Trophoblast cell (in vitro differentiated cells and primary cell): ENCODE results near the gene SUN2.

ENCODE experiments used
- DNase-seq, 2 donors: peaks; one replicate each; pipeline ENCODE4 v3.0.0-alpha.2; 2016
- H2AFZ ChIP-seq: 2 replicates; pipeline ENCODE4 v1.6.1; 2013; ENCODE audit warnings: low read length, moderate library complexity, mild to moderate bottlenecking; ENCODE audit not compliant: insufficient read depth, poor library complexity
- H2AK5ac ChIP-seq: 2 replicates; pipeline ENCODE4 v1.6.1; 2013; ENCODE audit warnings: mild to moderate bottlenecking, low read length
- H2BK120ac ChIP-seq: 2 replicates; pipeline ENCODE4 v1.6.1; 2013; ENCODE audit warnings: low read length, mild to moderate bottlenecking, moderate library complexity; ENCODE audit not compliant: insufficient read depth, poor library complexity
- H2BK12ac ChIP-seq: 2 replicates; pipeline ENCODE4 v1.6.1; 2013; ENCODE audit warnings: mild to moderate bottlenecking, low read length, moderate library complexity
- H2BK5ac ChIP-seq: 2 replicates; pipeline ENCODE4 v1.6.1; 2013; ENCODE audit warnings: low read length, low read depth, moderate library complexity, mild to moderate bottlenecking; ENCODE audit not compliant: poor library complexity
- H3K14ac ChIP-seq: 2 replicates; pipeline ENCODE4 v1.6.1; 2013; ENCODE audit warnings: mild to moderate bottlenecking, low read length
- H3K18ac ChIP-seq: 2 replicates; pipeline ENCODE4 v1.6.1; 2013; ENCODE audit warnings: mild to moderate bottlenecking, low read length
- H3K23ac ChIP-seq: 2 replicates; pipeline ENCODE4 v1.6.1; 2013; ENCODE audit warnings: low read length
- H3K27ac ChIP-seq: 2 replicates; pipeline ENCODE4 v1.5.1; 2013; ENCODE audit warnings: low read depth, mild to moderate bottlenecking, inconsistent platforms, low read length, moderate library complexity
- H3K27me3 ChIP-seq: 2 replicates; pipeline ENCODE4 v1.6.1; 2013; ENCODE audit warnings: inconsistent platforms, mild to moderate bottlenecking, low read length, moderate library complexity; ENCODE audit not compliant: insufficient read depth
- H3K36me3 ChIP-seq, 2 experiments: 1 replicate in 1 of 2; 2 replicates in 1 of 2; pipeline ENCODE4 v1.6.1; 2013; ENCODE audit warnings: low read length in 2 of 2, mild to moderate bottlenecking in 2 of 2, moderate library complexity in 1 of 2; ENCODE audit not compliant: insufficient read depth in 2 of 2, control insufficient read depth in 1 of 2
- H3K4ac ChIP-seq: 2 replicates; pipeline ENCODE4 v1.6.1; 2013; ENCODE audit warnings: low read depth, mild to moderate bottlenecking, low read length, moderate library complexity
- H3K4me1 ChIP-seq, 2 experiments: 1 replicate in 1 of 2; 2 replicates in 1 of 2; pipeline ENCODE4 v1.6.1; 2013; ENCODE audit warnings: low read length in 2 of 2, mild to moderate bottlenecking in 2 of 2, moderate library complexity in 1 of 2; ENCODE audit not compliant: insufficient read depth in 2 of 2, control insufficient read depth in 1 of 2
- H3K4me2 ChIP-seq: 2 replicates; pipeline ENCODE4 v1.6.1; 2013; ENCODE audit warnings: inconsistent platforms, mild to moderate bottlenecking, low read length, moderate library complexity
- H3K4me3 ChIP-seq: 2 replicates; pipeline ENCODE4 v1.5.1; 2013; ENCODE audit warnings: mild to moderate bottlenecking, low read depth, low read length, inconsistent platforms
- H3K79me1 ChIP-seq: one replicate; pipeline ENCODE4 v1.6.1; 2013; ENCODE audit warnings: low read length
- H3K79me2 ChIP-seq: 2 replicates; pipeline ENCODE4 v1.6.1; 2013; ENCODE audit warnings: low read length, mild to moderate bottlenecking; ENCODE audit not compliant: control insufficient read depth, insufficient read depth, poor library complexity
- H3K9ac ChIP-seq: 2 replicates; pipeline ENCODE4 v1.6.1; 2013; ENCODE audit warnings: mild to moderate bottlenecking, low read length
- H3K9me3 ChIP-seq: 2 replicates; pipeline ENCODE4 v1.6.1; 2013; ENCODE audit warnings: low read depth, mild to moderate bottlenecking, control low read depth, inconsistent platforms, low read length; ENCODE audit not compliant: insufficient read depth
- H4K12ac ChIP-seq: 2 replicates; pipeline ENCODE4 v1.6.1; 2013; ENCODE audit warnings: low read depth, mild to moderate bottlenecking, low read length, moderate library complexity
- H4K8ac ChIP-seq: 2 replicates; pipeline ENCODE4 v1.6.1; 2013; ENCODE audit warnings: low read depth, mild to moderate bottlenecking, low read length, moderate library complexity
- H4K91ac ChIP-seq: one replicate; pipeline ENCODE4 v1.6.1; 2013; ENCODE audit warnings: low read depth, mild to moderate bottlenecking, low read length, moderate library complexity
- WGBS: extraction: QIAGEN DNeasy Blood & Tissue Kit; methylation state at CpG from one replicate; pipeline ENCODE4 v1.1.7; 2013; ENCODE audit warnings: missing lambda C conversion rate; ENCODE audit not compliant: insufficient read length, insufficient coverage; ENCODE audit errors: extremely low coverage; 5-methylcytosine and 5-hydroxymethylcytosine counted together

SUN2 gene

DNA sequence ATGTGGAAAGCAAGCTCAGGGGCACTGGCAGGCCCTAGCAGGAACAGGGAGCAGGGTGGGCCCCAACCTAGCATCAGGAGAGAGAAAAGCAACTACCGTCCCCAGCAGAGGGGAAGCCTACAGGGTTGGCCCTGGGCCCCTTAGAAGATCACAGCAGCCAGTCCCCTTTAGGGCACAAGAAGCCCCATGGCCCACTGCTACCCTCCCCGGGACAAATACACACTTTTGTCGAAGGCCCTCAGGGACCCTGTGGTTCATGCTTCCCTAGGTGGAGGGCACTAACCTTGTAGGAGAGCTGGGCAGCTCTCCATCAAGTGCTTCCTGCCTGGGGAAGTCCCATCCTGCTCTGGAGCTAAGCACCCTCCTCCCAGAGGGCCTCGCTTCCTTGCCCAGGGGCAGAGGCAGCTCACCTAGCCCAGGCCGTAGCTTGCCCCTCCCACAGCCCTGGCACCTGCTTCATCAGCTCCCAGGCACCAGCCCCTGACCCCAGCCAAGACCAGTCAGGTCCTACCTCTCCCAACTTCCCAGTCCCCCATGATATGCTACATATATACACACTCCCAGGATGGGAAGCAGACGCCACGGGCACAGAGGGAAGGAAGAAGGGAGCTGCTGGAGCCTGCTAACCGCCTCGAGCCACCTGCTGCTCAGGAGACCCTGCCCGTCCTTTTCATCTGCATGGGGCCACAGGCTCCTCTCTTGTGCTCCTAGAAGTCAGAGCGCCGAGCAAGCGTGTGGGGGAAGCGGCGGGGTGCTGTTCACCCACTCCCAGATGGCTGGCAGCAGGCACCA, 20.1 kb downstream of the SUN2 start:
- DNase-seq: no peak
- Histone ChIP-seq H3K4me2 (no peak overlapping the region), H3K9ac (no peak overlapping the region), H3K27me3 (no peaks in the 10 kb centered on the region), H3K23ac (no peak overlapping the region), H3K9me3 (no peaks in the 10 kb centered on the region), H2AFZ (no peak overlapping the region), H3K79me1 (no peaks in the 10 kb centered on the region), H3K36me3 (peaks cover 92 to 96% of the 10 kb centered on the region in 2 experiments), H3K4me1 (no peaks in the 10 kb centered on the region), H3K27ac (no peak overlapping the region), H3K14ac (no peak overlapping the region), H3K4ac (no peak overlapping the region), H2BK5ac (no peak overlapping the region), H2AK5ac (no peak overlapping the region), H2BK12ac (no peak overlapping the region), H2BK120ac (no peak overlapping the region), H3K18ac (no peak overlapping the region), H3K79me2 (no peaks in the 10 kb centered on the region), H4K8ac (no peak overlapping the region), H3K4me3 (no peak overlapping the region), H4K12ac (no peak overlapping the region), H4K91ac (no peak overlapping the region)
- no CpG with 5 or more reads among the region's 15 CpGs for WGBS

DNA sequence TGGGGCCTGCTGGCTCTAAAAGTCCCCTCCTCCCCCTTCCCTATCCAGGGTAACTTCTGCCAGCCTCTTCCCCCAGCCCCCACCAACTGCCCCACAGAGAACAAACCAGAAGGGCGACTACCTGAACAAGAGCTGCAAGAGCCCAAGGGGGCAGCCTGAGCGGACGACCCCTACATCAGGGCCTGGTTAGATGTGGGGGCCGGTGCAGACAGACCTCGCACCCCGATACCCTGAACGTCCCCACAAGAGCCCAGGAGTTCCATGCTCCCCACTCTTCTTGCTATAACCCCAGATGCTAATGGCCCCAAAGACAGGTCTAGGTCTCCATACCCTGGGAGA, 20.7 kb downstream of the SUN2 start:
- Histone ChIP-seq H3K14ac (no peak overlapping the region), H3K79me2 (no peaks in the 10 kb centered on the region), H3K4me3 (no peak overlapping the region), H3K4ac (no peak overlapping the region), H3K9ac (no peak overlapping the region), H2AK5ac (no peak overlapping the region), H2BK12ac (no peak overlapping the region), H3K4me1 (no peaks in the 10 kb centered on the region), H4K91ac (no peak overlapping the region), H3K27ac (no peak overlapping the region), H3K18ac (no peak overlapping the region), H4K8ac (no peak overlapping the region), H3K4me2 (no peak overlapping the region), H2BK5ac (no peak overlapping the region), H3K36me3 (peaks cover 92 to 96% of the 10 kb centered on the region in 2 experiments), H2AFZ (no peak overlapping the region), H3K23ac (no peak overlapping the region), H4K12ac (no peak overlapping the region), H3K9me3 (no peaks in the 10 kb centered on the region), H3K27me3 (no peaks in the 10 kb centered on the region), H2BK120ac (no peak overlapping the region), H3K79me1 (no peaks in the 10 kb centered on the region)
- no CpG with 5 or more reads among the region's 7 CpGs for WGBS
- no peak for DNase-seq

DNA sequence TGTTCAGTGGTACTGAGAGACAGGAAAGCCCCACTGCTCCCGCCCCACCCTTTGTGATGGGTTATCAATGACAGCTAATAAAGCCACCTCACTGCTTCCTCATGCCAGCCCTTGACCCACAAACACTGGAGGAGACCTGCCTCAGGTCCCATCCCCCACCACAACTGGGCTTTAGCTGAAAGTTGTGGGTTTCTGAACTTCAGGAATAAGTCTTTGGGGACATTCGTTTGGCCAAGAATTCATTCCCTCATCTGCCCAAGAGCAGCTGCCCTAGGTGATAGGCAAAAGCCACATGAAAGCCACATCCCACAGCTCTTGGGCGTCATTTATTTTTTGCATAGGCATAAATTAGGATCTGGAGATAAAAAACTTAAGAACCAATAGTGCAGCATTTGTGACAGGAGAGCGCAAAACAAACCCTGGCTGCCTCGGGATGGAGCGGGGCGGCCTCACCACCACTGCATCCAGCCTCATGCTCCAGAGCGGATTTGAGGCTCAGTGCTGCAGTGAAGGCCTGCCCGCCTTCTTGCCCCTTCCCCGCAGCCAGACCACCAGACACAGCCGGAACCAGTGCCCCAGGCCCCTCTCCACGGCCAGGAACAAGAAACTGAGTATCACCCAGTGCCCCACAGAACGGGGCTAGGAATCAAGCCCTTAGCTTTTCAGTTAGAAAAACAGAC, 21.2 kb downstream of the SUN2 start:
- WGBS: no CpG with 5 or more reads among the region's 13 CpGs
- H4K12ac ChIP-seq: no peak overlapping the region
- no peak overlapping the region for H2BK12ac ChIP-seq
- H3K36me3 ChIP-seq: peaks cover 90 to 96% of the 10 kb centered on the region in 2 experiments
- no peak overlapping the region for H4K8ac ChIP-seq
- DNase-seq: no peak
- H3K23ac ChIP-seq: no peak overlapping the region
- no peak overlapping the region for H3K18ac ChIP-seq
- no peak overlapping the region for H2BK5ac ChIP-seq
- H3K9ac ChIP-seq: no peak overlapping the region
- H3K79me1 ChIP-seq: no peaks in the 10 kb centered on the region
- no peak overlapping the region for H2AFZ ChIP-seq
- H2AK5ac ChIP-seq: no peak overlapping the region
- no peak overlapping the region for H3K4me3 ChIP-seq
- no peak overlapping the region for H3K14ac ChIP-seq
- no peaks in the 10 kb centered on the region for H3K27me3 ChIP-seq
- H2BK120ac ChIP-seq: no peak overlapping the region
- H3K9me3 ChIP-seq: no peaks in the 10 kb centered on the region
- no peak overlapping the region for H3K4me2 ChIP-seq
- no peak overlapping the region for H3K4ac ChIP-seq
- no peak overlapping the region for H3K27ac ChIP-seq
- H4K91ac ChIP-seq: no peak overlapping the region
- no peaks in the 10 kb centered on the region for H3K4me1 ChIP-seq
- no peaks in the 10 kb centered on the region for H3K79me2 ChIP-seq

DNA sequence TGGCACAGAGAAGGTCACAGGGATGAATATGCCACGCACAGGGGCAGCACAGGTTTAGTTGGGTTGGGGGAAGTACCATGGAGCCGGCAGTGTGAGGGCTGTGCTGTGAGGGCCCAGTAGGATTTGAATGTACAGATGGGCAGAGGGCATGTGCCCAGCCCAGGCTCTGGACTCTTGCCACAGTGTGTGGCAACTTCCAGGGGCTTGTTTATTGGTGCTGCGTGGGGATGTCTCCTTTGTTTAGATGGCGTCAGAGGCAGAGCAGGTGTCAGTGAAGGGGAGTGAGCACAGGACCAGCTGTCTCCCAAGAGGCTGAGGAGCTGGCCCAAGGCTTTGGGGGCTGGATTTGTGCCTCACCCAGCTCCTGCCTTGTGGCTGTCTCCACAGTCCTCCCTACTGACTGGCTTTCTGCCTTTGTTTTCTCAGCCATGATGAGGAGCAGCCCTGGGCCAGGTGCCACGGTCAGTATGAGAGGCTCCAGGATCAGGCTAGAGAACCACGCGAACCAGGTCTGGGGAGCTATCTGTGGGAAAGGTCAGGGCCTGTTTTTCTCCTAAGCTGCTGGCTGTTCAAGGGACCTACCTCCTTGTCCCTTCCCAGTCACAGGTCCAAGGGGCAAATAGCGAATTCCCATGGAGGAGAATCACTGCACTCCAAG, 21.9 kb downstream of the SUN2 start:
- no peak overlapping the region for H2BK5ac ChIP-seq
- H3K18ac ChIP-seq: no peak overlapping the region
- H3K9me3 ChIP-seq: no peaks in the 10 kb centered on the region
- no peak overlapping the region for H3K23ac ChIP-seq
- no peak overlapping the region for H2AK5ac ChIP-seq
- H4K12ac ChIP-seq: no peak overlapping the region
- H3K4me3 ChIP-seq: no peak overlapping the region
- peaks cover 89 to 96% of the 10 kb centered on the region in 2 experiments for H3K36me3 ChIP-seq
- no peak overlapping the region for H4K8ac ChIP-seq
- H3K4me2 ChIP-seq: no peak overlapping the region
- DNase-seq: no peak
- no peak overlapping the region for H4K91ac ChIP-seq
- H2BK12ac ChIP-seq: no peak overlapping the region
- H2BK120ac ChIP-seq: no peak overlapping the region
- H3K9ac ChIP-seq: no peak overlapping the region
- no peak overlapping the region for H3K14ac ChIP-seq
- WGBS: no CpG with 5 or more reads among the region's 8 CpGs
- no peaks in the 10 kb centered on the region for H3K79me2 ChIP-seq
- H3K27ac ChIP-seq: no peak overlapping the region
- no peaks in the 10 kb centered on the region for H3K4me1 ChIP-seq
- no peaks in the 10 kb centered on the region for H3K27me3 ChIP-seq
- H2AFZ ChIP-seq: no peak overlapping the region
- no peak overlapping the region for H3K4ac ChIP-seq
- H3K79me1 ChIP-seq: no peaks in the 10 kb centered on the region
